Measurements from ENCODE around the gene SRGAP1. TPM values are rescaled to one million over a fixed set of nuclear protein-coding genes. Genes with fewer than 3 reads are reported as not detected.

The SRGAP1 gene
- total and polyA plus RNA-seq, 8 donors: 9.6 to 15.6 (median 11.7) TPM

- Histone ChIP-seq H3K27ac (peak overlapping the region; percentile 63 to 68), H3K4me1 (peaks cover 27 to 29% of the 10 kb centered on the region in 2 donors), H3K4me3 (no peak overlapping the region), H3K27me3 (no peaks in the 10 kb centered on the region), H3K36me3 (no peaks in the 10 kb centered on the region), H3K9me3 (no peaks in the 10 kb centered on the region)
- DNase-seq (peak in 2 of 4 donors; percentile 48 to 51), ATAC-seq (peak; percentile 84)
- intact Hi-C loops (cut with DNase I): no loop called here
- TF ChIP-seq, protein P1, sequence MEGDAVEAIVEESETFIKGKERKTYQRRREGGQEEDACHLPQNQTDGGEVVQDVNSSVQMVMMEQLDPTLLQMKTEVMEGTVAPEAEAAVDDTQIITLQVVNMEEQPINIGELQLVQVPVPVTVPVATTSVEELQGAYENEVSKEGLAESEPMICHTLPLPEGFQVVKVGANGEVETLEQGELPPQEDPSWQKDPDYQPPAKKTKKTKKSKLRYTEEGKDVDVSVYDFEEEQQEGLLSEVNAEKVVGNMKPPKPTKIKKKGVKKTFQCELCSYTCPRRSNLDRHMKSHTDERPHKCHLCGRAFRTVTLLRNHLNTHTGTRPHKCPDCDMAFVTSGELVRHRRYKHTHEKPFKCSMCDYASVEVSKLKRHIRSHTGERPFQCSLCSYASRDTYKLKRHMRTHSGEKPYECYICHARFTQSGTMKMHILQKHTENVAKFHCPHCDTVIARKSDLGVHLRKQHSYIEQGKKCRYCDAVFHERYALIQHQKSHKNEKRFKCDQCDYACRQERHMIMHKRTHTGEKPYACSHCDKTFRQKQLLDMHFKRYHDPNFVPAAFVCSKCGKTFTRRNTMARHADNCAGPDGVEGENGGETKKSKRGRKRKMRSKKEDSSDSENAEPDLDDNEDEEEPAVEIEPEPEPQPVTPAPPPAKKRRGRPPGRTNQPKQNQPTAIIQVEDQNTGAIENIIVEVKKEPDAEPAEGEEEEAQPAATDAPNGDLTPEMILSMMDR (IDR thresholded peaks at IDR 0.05): no peak
Observed at GRCh38 chr12:63917864-63918799, 73.6 kb downstream of the SRGAP1 start.

DNA sequence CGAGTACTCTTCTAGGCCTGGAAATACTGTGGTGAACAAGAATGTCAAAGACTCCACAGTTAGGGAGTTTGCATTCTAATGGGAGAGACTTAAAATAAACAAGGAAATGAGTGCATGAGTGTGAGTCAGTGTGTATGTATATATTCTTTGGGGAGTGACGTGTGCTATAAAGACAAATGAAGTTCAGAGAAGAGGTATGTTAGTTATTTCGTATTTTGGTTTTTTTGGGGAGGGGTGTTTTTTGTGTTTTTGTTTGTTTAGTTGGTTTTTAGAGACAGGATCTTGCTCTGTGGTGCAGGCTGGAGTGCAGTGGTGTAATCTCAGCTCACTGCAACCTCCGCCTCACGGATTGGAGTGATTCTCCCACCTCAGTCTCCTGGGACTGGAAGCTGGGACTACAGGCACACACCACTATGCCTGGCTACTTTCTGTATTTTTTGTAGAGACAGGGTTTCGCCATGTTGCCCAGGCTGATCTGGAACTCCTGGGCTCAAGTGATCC, 74.3 kb downstream of the SRGAP1 start:
- ATAC-seq: peak; percentile 19

DNA sequence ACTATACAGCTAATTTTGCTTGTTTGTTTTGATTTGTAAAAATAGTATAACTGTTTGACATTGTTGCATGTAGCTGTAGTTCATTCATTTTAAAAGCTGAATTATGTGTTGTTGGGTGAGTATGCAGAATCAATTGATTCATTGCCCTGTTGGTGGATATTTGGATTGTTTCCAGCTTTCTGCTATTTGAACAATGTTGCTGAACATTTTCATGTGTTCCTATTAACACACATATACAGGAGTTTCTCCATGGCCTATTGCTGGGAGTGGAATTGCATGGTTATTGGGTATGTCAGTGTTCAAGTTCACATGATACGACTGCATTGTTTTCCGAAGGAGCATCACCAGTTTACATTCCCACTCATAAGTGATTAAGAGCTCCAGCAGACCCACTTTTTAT, 75.3 kb downstream of the SRGAP1 start:
- Histone ChIP-seq H3K27ac (no peak overlapping the region), H3K36me3 (no peaks in the 10 kb centered on the region), H3K4me1 (peaks cover 27 to 29% of the 10 kb centered on the region in 2 donors), H3K27me3 (no peaks in the 10 kb centered on the region), H3K4me3 (no peak overlapping the region), H3K9me3 (no peaks in the 10 kb centered on the region)
- intact Hi-C loops (cut with DNase I): no loop called here
- DNase-seq (no peak), ATAC-seq (no peak)
- TF ChIP-seq, protein P1 (IDR thresholded peaks at IDR 0.05): no peak

More for the DNA sequence above, 74.3 kb downstream of the SRGAP1 start:
- Histone ChIP-seq H3K36me3 (no peaks in the 10 kb centered on the region), H3K4me1 (peaks cover 27 to 29% of the 10 kb centered on the region in 2 donors), H3K27ac (peak overlapping the region; percentile 63 to 68), H3K9me3 (no peaks in the 10 kb centered on the region), H3K27me3 (no peaks in the 10 kb centered on the region), H3K4me3 (no peak overlapping the region)
- intact Hi-C loops (cut with DNase I): no loop called here
- TF ChIP-seq, protein P1 (IDR thresholded peaks at IDR 0.05): no peak
- DNase-seq: no peak

GRCh38 chr12:63921157-63921556, 76.7 kb downstream of the SRGAP1 start:
- ATAC-seq (no peak), DNase-seq (no peak)
- Histone ChIP-seq H3K4me3 (no peak overlapping the region), H3K27ac (no peak overlapping the region), H3K27me3 (no peaks in the 10 kb centered on the region), H3K4me1 (peaks cover 25 to 29% of the 10 kb centered on the region in 2 donors), H3K36me3 (no peaks in the 10 kb centered on the region), H3K9me3 (no peaks in the 10 kb centered on the region)
- TF ChIP-seq, protein P1 (IDR thresholded peaks at IDR 0.05): no peak
- intact Hi-C loops (cut with DNase I): no loop called here

DNA sequence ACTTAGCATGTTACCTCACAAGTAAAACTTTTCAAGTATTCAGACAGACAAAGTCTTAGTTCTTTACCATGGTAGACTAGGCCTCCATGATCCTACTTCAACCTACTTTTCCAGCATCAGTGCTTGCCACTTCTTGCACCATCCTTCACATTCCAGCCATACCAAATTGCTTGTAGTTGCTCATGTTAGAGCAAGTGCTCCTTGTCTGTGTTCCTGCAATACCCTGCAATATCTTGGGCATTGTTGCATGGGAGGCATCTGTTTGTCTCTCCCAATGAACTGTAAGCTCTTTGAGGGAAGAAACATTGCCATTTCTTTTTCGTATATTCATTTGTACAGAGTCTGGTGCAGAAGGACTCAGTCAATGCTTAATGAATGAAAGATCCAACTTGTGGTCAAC, 78.0 kb downstream of the SRGAP1 start:
- no peaks in the 10 kb centered on the region for H3K9me3 ChIP-seq
- no peak for DNase-seq
- ATAC-seq: no peak
- H3K36me3 ChIP-seq: no peaks in the 10 kb centered on the region
- H3K27me3 ChIP-seq: no peaks in the 10 kb centered on the region
- no peak overlapping the region for H3K4me3 ChIP-seq
- no peak overlapping the region for H3K27ac ChIP-seq
- intact Hi-C loops (cut with DNase I): no loop called here
- TF ChIP-seq, protein P1 (IDR thresholded peaks at IDR 0.05): no peak
- peaks cover 14 to 18% of the 10 kb centered on the region in 2 donors for H3K4me1 ChIP-seq
